H1 (cell line): ENCODE results near the gene SLC4A9. TPM values are rescaled to one million over a fixed set of nuclear protein-coding genes. Genes with fewer than 3 reads are reported as not detected.

Experiments used
- CTCF ChIA-PET: fragments of 300-600 bp; sonication (Branson Sonifier 250); formaldehyde crosslinking; loops from one replicate; lab custom pipeline; 2021; ENCODE audit not compliant: partially characterized antibody; lab: Charles Lee
- POLR2A ChIA-PET: fragments of 300-600 bp; sonication (Branson Sonifier 250); formaldehyde crosslinking; loops from one replicate; lab custom pipeline; 2021; ENCODE audit warnings: inconsistent platforms; ENCODE audit not compliant: partially characterized antibody; lab: Charles Lee
- DNase-seq, 2 experiments: peaks; one replicate each; pipeline versions ENCODE4 v3.0.0 to v3.0.0-alpha.2; 2010 to 2022; ENCODE audit warnings: low spot score in 2 of 2, low read depth in 1 of 2, mixed read lengths in 1 of 2
- FAIRE-seq: peaks from 2 replicates; lab custom pipeline; 2011; peaks lifted over from hg19 to GRCh38; lab: Jason Lieb, UNC
- H2AFZ ChIP-seq: 2 replicates; pipeline ENCODE4 v1.8.1; 2012; ENCODE audit warnings: low read length, inconsistent platforms
- H2AK5ac ChIP-seq: 2 replicates; pipeline ENCODE4 v1.6.1; 2013; ENCODE audit warnings: low read depth, low read length
- H2BK120ac ChIP-seq: replicated peaks from 2 replicates; pipeline ENCODE3; 2013; ENCODE audit warnings: low read depth, low read length, inconsistent platforms
- H2BK12ac ChIP-seq: 2 replicates; pipeline ENCODE4 v1.6.1; 2013; ENCODE audit warnings: low read depth, low read length
- H2BK15ac ChIP-seq: 2 replicates; pipeline ENCODE4 v1.6.1; 2013; ENCODE audit warnings: low read length
- H2BK20ac ChIP-seq: 2 replicates; pipeline ENCODE4 v1.6.1; 2013; ENCODE audit warnings: low read length
- H2BK5ac ChIP-seq: 2 replicates; pipeline ENCODE4 v1.6.1; 2013; ENCODE audit warnings: low read depth, low read length
- H3K14ac ChIP-seq: 2 replicates; pipeline ENCODE4 v1.6.1; 2013; ENCODE audit warnings: inconsistent platforms; ENCODE audit not compliant: insufficient read length
- H3K18ac ChIP-seq: 2 replicates; pipeline ENCODE4 v1.6.1; 2013; ENCODE audit warnings: low read length; ENCODE audit errors: extremely low read depth
- H3K23ac ChIP-seq: 2 replicates; pipeline ENCODE4 v1.6.1; 2013; ENCODE audit warnings: inconsistent platforms; ENCODE audit not compliant: insufficient read length
- H3K23me2 ChIP-seq: 2 replicates; pipeline ENCODE4 v1.6.1; 2013; ENCODE audit warnings: low read depth, low read length
- H3K27ac ChIP-seq: 2 replicates; pipeline ENCODE4 v1.6.1; 2011; ENCODE audit warnings: low read depth, low read length, inconsistent platforms
- H3K27me3 ChIP-seq, 4 experiments: replicated peaks in 1 of 4; 1 replicate in 1 of 4; 2 replicates in 3 of 4; pipeline versions ENCODE4 v1.6.1 to v1.8.1; 2011 to 2013; ENCODE audit warnings: low read length in 3 of 4, mild to moderate bottlenecking in 3 of 4, inconsistent platforms in 2 of 4, mixed read lengths in 2 of 4, moderate library complexity in 1 of 4; ENCODE audit not compliant: control insufficient read depth in 3 of 4, insufficient read depth in 3 of 4; ENCODE audit errors: extremely low read depth in 1 of 4
- H3K36me3 ChIP-seq, 4 experiments: 2 replicates each; pipeline versions ENCODE4 v1.6.1 to v1.8.1; 2011 to 2013; ENCODE audit warnings: mild to moderate bottlenecking in 4 of 4, low read length in 3 of 4, moderate library complexity in 2 of 4, control low read depth in 1 of 4, inconsistent platforms in 1 of 4; ENCODE audit not compliant: insufficient read depth in 4 of 4, control insufficient read depth in 2 of 4
- H3K4ac ChIP-seq: replicated peaks from 2 replicates; pipeline ENCODE3; 2013; ENCODE audit warnings: low read length, low read depth, mixed read lengths, inconsistent platforms; ENCODE audit not compliant: insufficient read length
- H3K4me1 ChIP-seq, 4 experiments: replicated peaks in 1 of 4; 1 replicate in 1 of 4; 2 replicates in 3 of 4; pipeline versions ENCODE4 v1.6.1 to v1.8.1; 2011 to 2013; ENCODE audit warnings: low read length in 3 of 4, inconsistent platforms in 2 of 4, mixed read lengths in 1 of 4; ENCODE audit not compliant: insufficient read depth in 4 of 4, control insufficient read depth in 3 of 4
- H3K4me2 ChIP-seq, 2 experiments: 2 replicates each; pipeline versions ENCODE4 v1.6.1 to v1.8.1; 2011 to 2013; ENCODE audit warnings: low read depth in 2 of 2, low read length in 2 of 2, control low read depth in 1 of 2, inconsistent platforms in 1 of 2, mild to moderate bottlenecking in 1 of 2; ENCODE audit not compliant: insufficient read depth in 1 of 2
- H3K4me3 ChIP-seq, 4 experiments: fragments of 200-600, 300-600 bp in 1 of 4; sonication (generic), shearing (Covaris generic), sonication (Bioruptor Twin) in 1 of 4; 2 replicates each; pipeline versions ENCODE4 v1.5.1 to v1.8.1; 2011 to 2016; ENCODE audit warnings: low read length in 4 of 4, low read depth in 3 of 4, control low read depth in 2 of 4, inconsistent platforms in 2 of 4, mild to moderate bottlenecking in 2 of 4, mixed read lengths in 1 of 4, moderate library complexity in 1 of 4; ENCODE audit not compliant: insufficient read depth in 2 of 4; ENCODE audit errors: extremely low read depth in 1 of 4
- H3K56ac ChIP-seq: replicated peaks from 2 replicates; pipeline ENCODE3; 2013; ENCODE audit warnings: low read depth, mild to moderate bottlenecking, mixed read lengths, low read length, inconsistent platforms; ENCODE audit not compliant: insufficient read length
- H3K79me1 ChIP-seq: 2 replicates; pipeline ENCODE4 v1.6.1; 2013; ENCODE audit warnings: low read depth, low read length, control low read depth
- H3K79me2 ChIP-seq, 2 experiments: 2 replicates each; pipeline versions ENCODE4 v1.6.1 to v1.8.1; 2012 to 2013; ENCODE audit warnings: low read length in 2 of 2, mild to moderate bottlenecking in 2 of 2, inconsistent platforms in 1 of 2; ENCODE audit not compliant: insufficient read depth in 2 of 2, control insufficient read depth in 1 of 2
- H3K9ac ChIP-seq, 4 experiments: replicated peaks in 1 of 4; 1 replicate in 1 of 4; 2 replicates in 3 of 4; pipeline versions ENCODE4 v1.6.1 to v1.8.1; 2011 to 2013; ENCODE audit warnings: low read depth in 3 of 4, low read length in 3 of 4, control low read depth in 2 of 4, mild to moderate bottlenecking in 2 of 4, moderate library complexity in 2 of 4, inconsistent platforms in 1 of 4; ENCODE audit errors: extremely low read depth in 1 of 4
- H3K9me3 ChIP-seq, 2 experiments: 2 replicates each; pipeline versions ENCODE4 v1.6.1 to v1.8.1; 2012 to 2013; ENCODE audit warnings: mild to moderate bottlenecking in 2 of 2, moderate library complexity in 2 of 2, control low read depth in 1 of 2, inconsistent platforms in 1 of 2, low read depth in 1 of 2, low read length in 1 of 2, mixed read lengths in 1 of 2; ENCODE audit not compliant: insufficient read depth in 2 of 2
- H4K20me1 ChIP-seq, 2 experiments: replicated peaks in 1 of 2; 2 replicates each; pipeline versions ENCODE3 to v1.8.1; 2011 to 2013; ENCODE audit warnings: inconsistent platforms in 2 of 2, low read length in 2 of 2, mild to moderate bottlenecking in 1 of 2; ENCODE audit not compliant: insufficient read depth in 2 of 2, control insufficient read depth in 1 of 2
- H4K5ac ChIP-seq: 2 replicates; pipeline ENCODE4 v1.6.1; 2013; ENCODE audit warnings: low read length, low read depth, mixed read lengths, inconsistent platforms; ENCODE audit not compliant: insufficient read length
- H4K8ac ChIP-seq: 2 replicates; pipeline ENCODE4 v1.8.0; 2013; ENCODE audit warnings: mild to moderate bottlenecking, moderate library complexity, low read length, inconsistent platforms; ENCODE audit not compliant: insufficient read depth; ENCODE audit errors: extremely low read depth
- H4K91ac ChIP-seq: replicated peaks from 2 replicates; pipeline ENCODE3; 2013; ENCODE audit warnings: low read length, mixed read lengths, inconsistent platforms; ENCODE audit not compliant: insufficient read length
- ASH2L ChIP-seq: fragments of 200-600, 300-600 bp; sonication (generic); IDR thresholded peaks from one replicate; pipeline ENCODE4 v1.7.1; 2017; ENCODE audit warnings: low read length
- ATF3 ChIP-seq: IDR thresholded peaks from 2 replicates; pipeline ENCODE4 v1.6.1; 2011; ENCODE audit warnings: low read depth, mild to moderate bottlenecking, low read length; ENCODE audit not compliant: insufficient read depth
- CTCF ChIP-seq, 3 experiments: IDR thresholded peaks; 1 replicate in 2 of 3; 2 replicates in 1 of 3; pipeline versions ENCODE4 v1.5.1 to v1.6.1; 2011; ENCODE audit warnings: low read length in 3 of 3, mild to moderate bottlenecking in 3 of 3, inconsistent platforms in 2 of 3, low read depth in 1 of 3, moderate library complexity in 1 of 3; ENCODE audit not compliant: insufficient read depth in 1 of 3; ENCODE audit errors: control extremely low read depth in 1 of 3
- FOSL1 ChIP-seq: IDR thresholded peaks from 2 replicates; pipeline ENCODE4 v1.6.1; 2011; ENCODE audit warnings: mild to moderate bottlenecking, low read depth, low read length, moderate library complexity; ENCODE audit not compliant: insufficient read depth
- POLR2A ChIP-seq, 2 experiments: IDR thresholded peaks; 1 replicate in 1 of 2; 2 replicates in 1 of 2; pipeline ENCODE4 v1.6.1; 2011; ENCODE audit warnings: low read depth in 2 of 2, low read length in 2 of 2, mild to moderate bottlenecking in 2 of 2; ENCODE audit errors: control extremely low read depth in 1 of 2
- RFX5 ChIP-seq: IDR thresholded peaks from 2 replicates; pipeline ENCODE4 v1.6.1; 2011; ENCODE audit warnings: low read depth, low read length, improper control_type of control experiment, borderline replicate concordance
- RNF2 ChIP-seq: fragments of 200-900, 300-1000 bp; sonication (generic); IDR thresholded peaks from 2 replicates; pipeline ENCODE4 v1.7.1; 2016; ENCODE audit warnings: borderline replicate concordance, low read depth, mild to moderate bottlenecking, antibody characterized with exemption, low read length; ENCODE audit not compliant: poor library complexity, severe bottlenecking; ENCODE audit errors: missing control alignments
- SRF ChIP-seq: IDR thresholded peaks from 2 replicates; pipeline ENCODE4 v1.6.1; 2011; ENCODE audit warnings: mild to moderate bottlenecking, low read depth, low read length, moderate library complexity
- WGBS, 2 experiments: shearing (Covaris generic) in 1 of 2; methylation state at CpG; one replicate each; pipeline versions ENCODE4 v1.1.6 to v1.1.7; 2013 to 2015; ENCODE audit warnings: low lambda C conversion rate in 2 of 2, mixed read lengths in 2 of 2, inconsistent platforms in 1 of 2, low coverage in 1 of 2, missing lambda C conversion rate in 1 of 2; ENCODE audit not compliant: insufficient replicate concordance in 2 of 2, insufficient coverage in 1 of 2, insufficient read length in 1 of 2; ENCODE audit errors: extremely low coverage in 1 of 2, missing lambda C conversion rate in 1 of 2; 5-methylcytosine and 5-hydroxymethylcytosine counted together
- polyA plus RNA-seq, 7 experiments: library from polyadenylated mRNA; depleted of rRNA in 3 of 7; stranded (reverse) in 5 of 7; unstranded in 2 of 7; fragments of >200 nt in 5 of 7; fragments of 200-250 nt in 2 of 7; gene quantifications; 1 replicate in 5 of 7; 2 replicates in 1 of 7; 4 replicates in 1 of 7; pipeline versions ENCODE4 v1.2.1 to v1.2.3, GENCODE V29; 2011 to 2013; ENCODE audit warnings: missing spikeins in 2 of 7, mixed read lengths in 2 of 7
- total RNA-seq: library from RNA; stranded (reverse); fragmentation: NEBNext Ultra II Directional; extraction: Animal tissue kit (Norgen Biotek cat#: 25700); gene quantifications from 2 replicates; pipeline ENCODE4 v1.2.1, GENCODE V29; 2021

The SLC4A9 gene
- total and polyA plus RNA-seq, 2 of the 8 experiments (the other 6 are each of a cell fraction or from before 2014, with no cell fraction given): 0.15 to 0.28 TPM

- peaks cover 0 to 7% (median 2%) of the 10 kb centered on the region in 4 experiments; a peak in 2 of 7 replicates for H3K27me3 ChIP-seq
- H4K8ac ChIP-seq: no peak overlapping the region
- H2AK5ac ChIP-seq: no peak overlapping the region
- H3K9ac ChIP-seq: no peak overlapping the region
- no peak overlapping the region for H3K56ac ChIP-seq
- H3K4me1 ChIP-seq: peaks cover 0 to 11% (median under 1%) of the 10 kb centered on the region in 4 experiments; a peak in 4 of 7 replicates
- H2BK12ac ChIP-seq: no peak overlapping the region
- no peaks in the 10 kb centered on the region for H3K79me2 ChIP-seq
- no peak overlapping the region for H4K5ac ChIP-seq
- no peak overlapping the region for H3K27ac ChIP-seq
- H3K4me3 ChIP-seq: no peak overlapping the region
- H2BK120ac ChIP-seq: no peak overlapping the region
- no peak overlapping the region for H3K18ac ChIP-seq
- H4K91ac ChIP-seq: no peak overlapping the region
- FAIRE-seq (no peak), DNase-seq (no peak)
- ChIA-PET CTCF (interaction anchor here (1.0 to 5.8 kb wide), 8 partner anchors 10 to 125 kb away, joined by 3 to 135 read pairs (median 24); partner anchors contain the start of gene HBEGF), POLR2A (interaction anchor here (0.9 to 1.2 kb wide), 2 partner anchors 16 to 120 kb away, joined by 3 to 6 read pairs; no protein-coding TSS in a partner anchor)
- no peaks in the 10 kb centered on the region for H3K79me1 ChIP-seq
- H2BK20ac ChIP-seq: no peak overlapping the region
- H3K23ac ChIP-seq: no peak overlapping the region
- no peaks in the 10 kb centered on the region for H3K36me3 ChIP-seq
- H2BK15ac ChIP-seq: no peak overlapping the region
- H3K23me2 ChIP-seq: no peaks in the 10 kb centered on the region; the same call in 1 of the 2 replicates
- H3K4me2 ChIP-seq: no peak overlapping the region
- no peak overlapping the region for H3K4ac ChIP-seq
- no peaks in the 10 kb centered on the region for H4K20me1 ChIP-seq
- WGBS, 2 experiments: 83% methylated on average over 7 of the region's 7 CpGs; no CpG with 5 or more reads in 1 of the 2 experiments
- no peak overlapping the region for H2BK5ac ChIP-seq
- H3K9me3 ChIP-seq: no peaks in the 10 kb centered on the region
- no peak overlapping the region for H2AFZ ChIP-seq
- H3K14ac ChIP-seq: no peak overlapping the region
- TF ChIP-seq RFX5 (no peak), POLR2A (IDR thresholded peaks at IDR 0.05; ENCODE audit: control extremely low read depth in 1 of 2, low read depth in 2 of 2, low read length in 2 of 2) (no peak), RNF2 (no peak), SRF (no peak), CTCF (IDR thresholded peaks at IDR 0.05; ENCODE audit: control extremely low read depth in 1 of 3, insufficient read depth in 1 of 3, low read depth in 1 of 3, low read length in 3 of 3) (no peak), FOSL1 (no peak), ATF3 (no peak), ASH2L (no peak)
These were observed 886 bp downstream of the SLC4A9 start for GRCh38 chr5:140360681-140361479.
